Stomach (tissue), 4 donors: ENCODE measurements around the gene IDH2.

ENCODE experiments used
- EP300 ChIP-seq: sonication (generic); formaldehyde crosslinking; IDR thresholded peaks from one replicate; pipeline ENCODE4 v1.6.1; 2017; ENCODE audit warnings: antibody characterized with exemption
- POLR2A ChIP-seq, 4 donors: fragments of 450-650 bp; IDR thresholded peaks; one replicate each; pipeline ENCODE4 v1.6.1; 2016; ENCODE audit warnings: antibody characterized with exemption in 4 of 4, control low read depth in 2 of 4, mild to moderate bottlenecking in 1 of 4, moderate library complexity in 1 of 4
- TF ChIP-seq, protein P1 (sequence below), 7 experiments: fragments of 450-650 bp in 4 of 7; fragments of 200-600 bp in 3 of 7; sonication (generic) in 3 of 7; IDR thresholded peaks; one replicate each; pipeline ENCODE4 v1.5.1; 2016 to 2019; ENCODE audit warnings: antibody characterized with exemption in 7 of 7, control low read depth in 2 of 7, mild to moderate bottlenecking in 1 of 7

DNA sequence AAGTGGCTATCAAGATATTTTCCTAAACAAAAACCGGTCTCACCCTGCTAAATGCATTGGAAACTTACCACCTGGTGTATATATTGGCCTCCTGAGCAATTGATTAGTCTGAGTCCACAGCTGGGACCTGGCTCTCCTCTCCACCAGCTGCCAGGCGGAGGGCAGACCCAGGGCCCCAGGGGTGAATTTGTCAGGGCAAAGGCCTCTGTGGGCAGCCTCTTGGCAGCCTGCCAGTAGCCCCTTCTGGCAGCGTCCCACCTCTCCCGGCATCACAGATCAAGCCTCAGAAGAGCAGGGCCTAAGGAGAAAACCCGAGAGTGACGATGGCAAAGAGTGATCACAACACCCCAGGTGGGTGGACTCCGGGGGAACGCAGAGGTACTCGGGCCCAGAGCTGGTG lies 43.0 kb upstream of the IDH2 start:
- TF ChIP-seq, protein P1, sequence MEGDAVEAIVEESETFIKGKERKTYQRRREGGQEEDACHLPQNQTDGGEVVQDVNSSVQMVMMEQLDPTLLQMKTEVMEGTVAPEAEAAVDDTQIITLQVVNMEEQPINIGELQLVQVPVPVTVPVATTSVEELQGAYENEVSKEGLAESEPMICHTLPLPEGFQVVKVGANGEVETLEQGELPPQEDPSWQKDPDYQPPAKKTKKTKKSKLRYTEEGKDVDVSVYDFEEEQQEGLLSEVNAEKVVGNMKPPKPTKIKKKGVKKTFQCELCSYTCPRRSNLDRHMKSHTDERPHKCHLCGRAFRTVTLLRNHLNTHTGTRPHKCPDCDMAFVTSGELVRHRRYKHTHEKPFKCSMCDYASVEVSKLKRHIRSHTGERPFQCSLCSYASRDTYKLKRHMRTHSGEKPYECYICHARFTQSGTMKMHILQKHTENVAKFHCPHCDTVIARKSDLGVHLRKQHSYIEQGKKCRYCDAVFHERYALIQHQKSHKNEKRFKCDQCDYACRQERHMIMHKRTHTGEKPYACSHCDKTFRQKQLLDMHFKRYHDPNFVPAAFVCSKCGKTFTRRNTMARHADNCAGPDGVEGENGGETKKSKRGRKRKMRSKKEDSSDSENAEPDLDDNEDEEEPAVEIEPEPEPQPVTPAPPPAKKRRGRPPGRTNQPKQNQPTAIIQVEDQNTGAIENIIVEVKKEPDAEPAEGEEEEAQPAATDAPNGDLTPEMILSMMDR (IDR thresholded peaks at IDR 0.05), result no peak
- TF ChIP-seq POLR2A (IDR thresholded peaks at IDR 0.05) (no peak), EP300 (no peak)
